Measurements from ENCODE around the gene RNASEL.

GRCh38 chr1:182587093-182587492 is 2.0 kb downstream of the RNASEL start:
- TF ChIP-seq CTCF (IDR thresholded peaks at IDR 0.05; ENCODE audit: low read length) (no peak), EZH2 (IDR thresholded peaks at IDR 0.05; ENCODE audit: borderline replicate concordance, low read length) (no peak)

Data from OCI-LY1 (cell line).